Upper lobe of left lung (tissue), 6 donors: ENCODE measurements around the gene ADGRL1. TPM values are rescaled to one million over a fixed set of nuclear protein-coding genes. Genes with fewer than 3 reads are reported as not detected.
"Not testable (repeated sequence)": the region's sequence is repeated elsewhere in the genome, so short reads cannot be mapped to it uniquely, and the experiment has no call there.

Experiments used
- ATAC-seq, 2 donors: fragments of 200-7000 bp; cut with Tn5 transposase; one replicate each; pipeline ENCODE4 v1.9.1; 2022; ENCODE audit warnings: mild to moderate bottlenecking in 2 of 2, moderate library complexity in 2 of 2; ENCODE audit not compliant: low FRiP score in 2 of 2
- DNase-seq, 2 donors: peaks; one replicate each; pipeline ENCODE4 v3.0.0-alpha.2; 2019 to 2020
- H3K27ac ChIP-seq, 4 donors: fragments of 200-600 bp; sonication (generic); one replicate each; pipeline ENCODE4 v1.5.1; 2016 to 2019
- H3K27me3 ChIP-seq, 4 donors: fragments of 200-600 bp; sonication (generic); one replicate each; pipeline ENCODE4 v1.5.1; 2017 to 2019
- H3K36me3 ChIP-seq, 4 donors: fragments of 200-600 bp; sonication (generic); one replicate each; pipeline ENCODE4 v1.5.1; 2016 to 2019
- H3K4me1 ChIP-seq, 4 donors: fragments of 200-600 bp; sonication (generic); one replicate each; pipeline ENCODE4 v1.5.1; 2018 to 2019
- H3K4me3 ChIP-seq, 4 donors: fragments of 200-600 bp; sonication (generic); one replicate each; pipeline ENCODE4 v1.5.1; 2017 to 2019; ENCODE audit warnings: mild to moderate bottlenecking in 2 of 4, moderate library complexity in 1 of 4
- H3K9me3 ChIP-seq, 4 donors: fragments of 200-600 bp; sonication (generic); one replicate each; pipeline ENCODE4 v1.5.1; 2018 to 2019
- EP300 ChIP-seq, 4 donors: sonication (generic); formaldehyde crosslinking; IDR thresholded peaks; one replicate each; pipeline ENCODE4 v1.5.1; 2017; ENCODE audit warnings: antibody characterized with exemption in 4 of 4, control low read depth in 2 of 4
- POLR2A ChIP-seq, 4 donors: fragments of 450-650 bp; IDR thresholded peaks; one replicate each; pipeline ENCODE4 v1.5.1; 2016 to 2017; ENCODE audit warnings: antibody characterized with exemption in 4 of 4, mild to moderate bottlenecking in 2 of 4
- POLR2AphosphoS5 ChIP-seq, 2 donors: sonication (generic); formaldehyde crosslinking; IDR thresholded peaks; one replicate each; pipeline ENCODE4 v1.5.1; 2017; ENCODE audit warnings: antibody characterized with exemption in 2 of 2
- WGBS, 2 donors: methylation state at CpG; one replicate each; pipeline ENCODE4 v1.1.5; 2017 to 2018; 5-methylcytosine and 5-hydroxymethylcytosine counted together
- total RNA-seq, 6 donors: library from RNA; depleted of rRNA in 4 of 6; stranded (reverse); fragments of >200 nt in 4 of 6; gene quantifications; one replicate each; pipeline versions ENCODE4 v1.1.0 to v1.2.1, GENCODE V29; 2016 to 2021
- TF ChIP-seq, protein P1 (sequence below), 6 experiments: fragments of 450-650 bp in 4 of 6; fragments of 200-600 bp in 2 of 6; sonication (generic) in 2 of 6; IDR thresholded peaks; one replicate each; pipeline ENCODE4 v1.5.1; 2016 to 2019; ENCODE audit warnings: antibody characterized with exemption in 6 of 6
- donor health status: DM: no; HTN: no; CAD: no; lungs with moderate emphysema.
- donor health status: DM: no; HTN: yes; CAD: no; lungs with severe emphysema.

The ADGRL1 gene
- total RNA-seq, 6 donors from 2014 or later: 23.5 to 33.2 (median 27.4) TPM

DNA sequence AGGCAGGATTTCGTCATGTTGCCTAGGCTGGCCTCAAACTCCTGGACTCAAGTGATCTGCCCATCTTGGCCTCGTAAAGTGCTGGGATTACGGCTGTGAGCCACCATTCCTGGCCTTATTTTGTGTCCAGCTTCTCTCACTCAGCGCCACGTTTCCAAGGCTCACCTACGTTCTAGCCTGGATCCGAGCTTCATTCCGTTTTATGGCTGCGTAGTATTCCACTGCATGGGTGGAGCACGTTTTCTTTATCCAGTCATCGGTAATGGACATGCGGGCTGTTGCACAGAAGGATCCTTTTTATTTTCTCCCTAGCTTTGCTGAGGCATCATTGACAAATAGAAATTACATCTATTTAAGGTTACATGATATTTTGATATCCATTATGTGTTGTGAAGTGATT is 16.6 kb downstream of the ADGRL1 start:
- ATAC-seq (no peak), DNase-seq (no peak)
- Histone ChIP-seq H3K27me3 (no peaks in the 10 kb centered on the region), H3K4me3 (no peak overlapping the region), H3K4me1 (no peaks in the 10 kb centered on the region), H3K36me3 (no peaks in the 10 kb centered on the region), H3K27ac (no peak overlapping the region), H3K9me3 (no peaks in the 10 kb centered on the region)
- WGBS, 2 donors: 97 to 99% methylated on average over 12 of the region's 12 CpGs
- TF ChIP-seq POLR2AphosphoS5 (IDR thresholded peaks at IDR 0.05): no peak
- TF ChIP-seq, protein P1, sequence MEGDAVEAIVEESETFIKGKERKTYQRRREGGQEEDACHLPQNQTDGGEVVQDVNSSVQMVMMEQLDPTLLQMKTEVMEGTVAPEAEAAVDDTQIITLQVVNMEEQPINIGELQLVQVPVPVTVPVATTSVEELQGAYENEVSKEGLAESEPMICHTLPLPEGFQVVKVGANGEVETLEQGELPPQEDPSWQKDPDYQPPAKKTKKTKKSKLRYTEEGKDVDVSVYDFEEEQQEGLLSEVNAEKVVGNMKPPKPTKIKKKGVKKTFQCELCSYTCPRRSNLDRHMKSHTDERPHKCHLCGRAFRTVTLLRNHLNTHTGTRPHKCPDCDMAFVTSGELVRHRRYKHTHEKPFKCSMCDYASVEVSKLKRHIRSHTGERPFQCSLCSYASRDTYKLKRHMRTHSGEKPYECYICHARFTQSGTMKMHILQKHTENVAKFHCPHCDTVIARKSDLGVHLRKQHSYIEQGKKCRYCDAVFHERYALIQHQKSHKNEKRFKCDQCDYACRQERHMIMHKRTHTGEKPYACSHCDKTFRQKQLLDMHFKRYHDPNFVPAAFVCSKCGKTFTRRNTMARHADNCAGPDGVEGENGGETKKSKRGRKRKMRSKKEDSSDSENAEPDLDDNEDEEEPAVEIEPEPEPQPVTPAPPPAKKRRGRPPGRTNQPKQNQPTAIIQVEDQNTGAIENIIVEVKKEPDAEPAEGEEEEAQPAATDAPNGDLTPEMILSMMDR (IDR thresholded peaks at IDR 0.05): no peak
- no peak for TF ChIP-seq POLR2A (IDR thresholded peaks at IDR 0.05)
- no peak for TF ChIP-seq EP300 (IDR thresholded peaks at IDR 0.05)

DNA sequence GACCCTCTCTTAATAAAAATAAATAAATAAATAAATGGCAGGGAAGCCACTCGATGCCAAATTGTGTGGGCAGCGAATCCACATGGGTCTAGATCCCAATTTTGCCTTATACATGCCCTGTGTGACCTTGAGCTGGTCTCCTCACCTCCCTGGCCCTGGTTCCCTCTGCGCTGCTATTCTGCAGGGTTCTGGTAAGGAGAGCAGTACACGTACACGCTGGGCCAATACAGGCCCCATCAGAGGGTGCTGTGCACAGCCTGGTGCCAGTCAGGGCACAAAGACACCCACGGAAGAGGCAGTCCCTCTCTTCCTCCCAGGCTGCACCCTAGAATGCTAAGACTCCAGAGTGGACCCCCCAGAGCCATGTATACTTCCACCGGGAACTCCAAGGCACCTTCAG is 17.9 kb downstream of the ADGRL1 start:
- not testable (repeated sequence) for H3K4me1 ChIP-seq, H3K4me3 ChIP-seq, H3K9me3 ChIP-seq, ATAC-seq, DNase-seq, H3K27ac ChIP-seq, H3K27me3 ChIP-seq, H3K36me3 ChIP-seq
- WGBS, 2 donors: 82 to 91% methylated on average over 6 to 7 of the region's 7 CpGs

DNA sequence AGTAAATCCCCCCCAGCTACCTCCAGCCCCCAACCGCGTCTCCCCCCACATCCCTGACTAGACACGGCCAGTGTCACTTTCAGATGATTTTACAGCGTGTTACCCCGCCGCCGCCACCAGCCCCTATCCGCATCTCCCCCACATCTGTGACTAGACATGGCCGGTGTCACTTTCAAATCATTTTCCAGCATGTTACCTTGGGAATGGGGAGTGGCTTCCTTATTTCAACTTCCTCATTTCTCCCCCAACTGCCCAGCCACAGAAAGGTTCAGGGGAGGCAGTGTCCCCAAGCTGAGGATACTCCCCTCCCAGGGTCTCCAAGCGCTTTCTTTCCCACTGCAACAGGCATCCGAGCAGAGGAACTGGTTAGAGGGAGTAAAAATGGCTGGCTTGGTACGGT is 18.4 kb downstream of the ADGRL1 start:
- TF ChIP-seq POLR2A (IDR thresholded peaks at IDR 0.05): no peak
- TF ChIP-seq EP300 (IDR thresholded peaks at IDR 0.05): no peak
- no peak for TF ChIP-seq POLR2AphosphoS5 (IDR thresholded peaks at IDR 0.05)
- TF ChIP-seq, protein P1 (IDR thresholded peaks at IDR 0.05): no peak
- Histone ChIP-seq H3K4me3 (no peak overlapping the region), H3K4me1 (no peaks in the 10 kb centered on the region), H3K27ac (no peak overlapping the region), H3K27me3 (no peaks in the 10 kb centered on the region), H3K36me3 (peaks cover 0 to 3% (median 0%) of the 10 kb centered on the region in 4 donors), H3K9me3 (no peaks in the 10 kb centered on the region)
- WGBS, 2 donors: 64 to 79% methylated on average over 12 of the region's 12 CpGs
- DNase-seq: no peak
- no peak for ATAC-seq

DNA sequence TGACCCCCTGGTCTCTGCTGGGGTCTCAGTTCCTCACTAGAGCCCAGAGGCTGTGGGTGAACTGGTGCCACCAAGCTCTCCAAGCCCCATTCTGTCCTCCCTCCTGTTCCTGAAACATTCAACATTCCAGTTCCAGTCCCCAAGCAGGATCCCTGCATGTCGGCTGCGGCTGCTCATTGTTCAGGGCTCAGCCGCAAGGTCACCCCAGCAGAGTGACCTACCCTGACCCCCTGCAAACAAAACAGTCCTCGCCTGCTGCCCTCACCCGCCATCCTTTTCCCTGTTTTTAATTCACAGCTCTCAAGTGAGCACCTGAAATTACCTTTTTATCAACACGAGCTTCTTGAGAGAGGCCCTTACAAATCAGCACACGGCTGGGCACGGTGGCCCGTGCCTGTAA is 19.3 kb downstream of the ADGRL1 start:
- not testable (repeated sequence) for H3K27me3 ChIP-seq, H3K4me3 ChIP-seq, ATAC-seq, H3K9me3 ChIP-seq, H3K36me3 ChIP-seq, H3K27ac ChIP-seq, H3K4me1 ChIP-seq, DNase-seq
- 93 to 98% methylated on average over 9 of the region's 9 CpGs for WGBS, 2 donors

DNA sequence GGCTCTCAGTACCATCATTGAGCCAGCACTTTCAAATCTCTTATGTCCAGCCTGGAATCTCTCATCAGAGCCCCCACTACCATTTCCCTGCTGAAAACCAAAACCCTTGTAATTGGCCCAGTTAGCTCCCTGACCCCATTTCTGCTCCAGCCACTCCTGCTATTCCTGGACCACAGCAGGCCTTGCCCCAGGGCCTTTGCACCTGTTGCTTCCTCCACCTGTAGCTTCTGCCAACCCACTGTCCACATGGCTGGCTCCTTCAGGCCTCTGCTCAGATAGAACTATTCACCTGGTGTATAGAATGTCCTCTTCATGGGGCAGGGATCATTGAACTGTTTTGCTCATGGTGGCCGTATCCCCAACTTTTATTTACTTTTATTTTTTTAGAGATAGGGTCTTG is 20.3 kb downstream of the ADGRL1 start:
- not testable (repeated sequence) for H3K9me3 ChIP-seq, DNase-seq, H3K4me3 ChIP-seq, H3K27ac ChIP-seq, ATAC-seq, H3K36me3 ChIP-seq, H3K4me1 ChIP-seq, H3K27me3 ChIP-seq
- 100% methylated on average over 1 of the region's 1 CpG for WGBS, 2 donors

DNA sequence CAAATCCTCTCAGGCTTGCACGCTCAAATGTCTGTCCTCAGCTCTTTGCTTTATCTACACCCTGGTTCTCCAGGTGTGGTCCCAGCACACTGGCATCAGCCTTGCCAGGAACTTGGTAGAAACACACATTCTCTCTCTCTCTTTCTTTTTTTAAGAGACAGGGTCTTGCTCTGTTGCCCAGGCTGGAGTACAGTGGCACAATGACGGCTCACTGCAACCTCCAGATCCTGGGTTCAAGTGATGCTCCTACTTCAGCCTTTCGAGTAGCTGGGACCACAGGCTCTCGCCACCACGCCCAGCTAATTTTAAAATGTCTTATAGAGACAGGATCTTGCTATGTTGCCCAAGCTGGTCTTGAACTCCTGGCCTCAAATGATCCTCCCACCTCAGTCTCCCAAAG is 20.8 kb downstream of the ADGRL1 start:
- DNase-seq (no peak), ATAC-seq (no peak)
- TF ChIP-seq, protein P1 (IDR thresholded peaks at IDR 0.05): no peak
- TF ChIP-seq POLR2A (IDR thresholded peaks at IDR 0.05): no peak
- TF ChIP-seq POLR2AphosphoS5 (IDR thresholded peaks at IDR 0.05): no peak
- no peak for TF ChIP-seq EP300 (IDR thresholded peaks at IDR 0.05)
- Histone ChIP-seq H3K36me3 (peaks cover 0 to 4% (median 0%) of the 10 kb centered on the region in 4 donors), H3K4me1 (no peaks in the 10 kb centered on the region), H3K27ac (no peak overlapping the region), H3K9me3 (no peaks in the 10 kb centered on the region), H3K4me3 (no peak overlapping the region), H3K27me3 (no peaks in the 10 kb centered on the region)
- 94 to 98% methylated on average over 5 of the region's 5 CpGs for WGBS, 2 donors
